ENCODE data around the gene NEK10.

Gene NEK10

DNA sequence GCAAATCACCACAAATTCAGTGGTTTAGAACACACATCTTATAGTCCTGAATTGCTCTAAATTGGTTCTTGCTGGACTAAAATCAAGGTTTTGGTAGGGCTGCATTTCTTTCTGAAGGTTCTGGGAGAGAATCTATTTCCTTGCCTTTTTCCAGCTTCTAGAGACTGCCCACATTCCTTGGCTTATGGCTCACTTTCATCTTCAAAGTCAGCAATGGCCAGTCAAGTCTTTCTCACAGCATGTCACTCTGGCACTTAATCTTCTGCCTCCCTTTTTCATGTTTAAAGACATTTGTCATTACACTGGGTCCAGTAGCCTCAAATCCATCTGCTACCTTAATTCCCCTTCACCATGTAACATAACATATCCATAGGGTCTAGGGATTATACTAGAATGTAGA, 149.0 kb downstream of the NEK10 start:
- no peak for DNase-seq

DNA sequence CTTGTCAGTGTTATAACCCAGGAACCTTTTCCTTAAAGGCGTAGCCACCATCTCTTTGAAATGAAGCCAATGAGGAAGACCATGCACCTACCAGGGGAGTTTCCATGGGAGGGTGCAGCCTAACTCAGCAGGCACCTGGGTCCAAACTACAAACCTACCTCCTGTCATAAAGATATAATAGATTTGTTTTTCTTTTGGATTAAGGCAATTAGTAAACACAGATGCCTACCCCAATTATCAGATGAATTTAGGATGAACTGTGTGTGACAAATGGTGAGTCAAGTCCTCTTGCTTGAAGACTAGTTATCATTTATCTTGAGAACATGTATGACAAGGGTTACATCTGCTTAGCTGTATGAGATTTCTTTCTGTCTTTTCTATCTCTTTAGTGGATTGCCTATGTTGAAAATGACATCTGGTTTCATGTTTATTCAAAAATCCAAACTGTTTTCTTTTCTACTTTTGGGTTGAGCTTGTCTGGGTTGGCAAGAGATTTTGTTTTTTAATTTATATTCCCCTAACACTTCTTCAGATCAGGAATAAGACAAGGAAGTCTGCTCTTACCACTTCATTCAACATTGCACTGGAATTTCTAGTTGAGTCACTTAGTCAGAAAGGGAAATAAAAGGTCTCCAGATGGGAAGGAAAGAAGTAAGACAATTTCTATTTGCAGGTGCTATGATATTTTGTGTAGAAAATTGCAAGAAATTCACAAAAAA, 149.9 kb downstream of the NEK10 start:
- no peak for DNase-seq

DNA sequence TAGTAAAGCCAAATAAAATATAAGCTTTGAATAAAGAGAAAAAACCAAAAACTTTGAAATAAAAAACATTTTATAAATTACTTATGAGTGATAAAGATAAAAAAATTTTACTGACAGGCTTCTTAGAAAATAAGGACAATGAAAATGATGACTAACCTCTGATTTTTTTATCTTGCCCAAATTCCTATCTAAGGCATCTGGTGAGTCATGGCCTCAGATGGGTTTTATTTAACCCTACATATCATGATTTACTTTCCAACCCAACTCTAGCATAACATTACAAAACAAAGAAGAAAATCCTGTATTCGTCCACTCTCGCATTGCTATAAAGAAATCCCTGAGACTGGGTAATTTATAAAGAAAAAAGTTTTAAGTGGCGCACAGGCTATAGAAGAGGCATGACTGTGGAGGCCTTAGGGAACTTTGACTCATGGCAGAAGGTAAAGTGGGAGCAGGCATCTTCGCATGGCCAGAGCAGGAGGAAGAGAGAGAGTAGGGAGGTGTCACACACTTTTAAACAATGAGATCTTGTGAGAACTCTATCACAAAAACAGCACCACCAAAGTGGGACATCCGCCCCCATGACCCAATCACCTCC, 152.1 kb downstream of the NEK10 start:
- DNase-seq, result no peak

DNA sequence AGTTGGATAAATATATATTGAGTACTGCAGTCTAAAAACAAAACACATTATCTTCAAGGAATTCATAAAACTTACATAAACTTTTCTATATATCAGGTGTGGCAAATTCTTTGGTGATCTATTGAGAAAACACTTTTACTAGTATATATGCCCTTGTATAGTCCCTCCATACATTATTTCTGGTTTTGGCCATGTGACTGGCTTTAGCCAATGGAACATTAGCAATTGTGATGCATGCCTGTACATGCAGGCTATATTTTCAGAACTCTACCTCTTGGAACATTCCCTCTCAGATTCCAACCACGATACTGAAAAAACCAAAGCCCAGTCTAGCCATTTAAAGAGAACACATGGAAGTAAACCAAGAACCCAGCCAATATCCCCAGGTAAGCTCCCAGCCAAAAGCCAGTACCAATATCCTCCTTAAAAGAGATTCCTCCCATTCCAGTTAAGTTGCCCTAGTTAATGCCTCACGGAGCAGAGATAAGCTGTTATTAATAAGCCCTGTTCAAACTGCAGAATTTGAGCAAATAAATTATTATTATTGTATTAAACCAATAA, 152.8 kb downstream of the NEK10 start:
- no peak for DNase-seq

DNA sequence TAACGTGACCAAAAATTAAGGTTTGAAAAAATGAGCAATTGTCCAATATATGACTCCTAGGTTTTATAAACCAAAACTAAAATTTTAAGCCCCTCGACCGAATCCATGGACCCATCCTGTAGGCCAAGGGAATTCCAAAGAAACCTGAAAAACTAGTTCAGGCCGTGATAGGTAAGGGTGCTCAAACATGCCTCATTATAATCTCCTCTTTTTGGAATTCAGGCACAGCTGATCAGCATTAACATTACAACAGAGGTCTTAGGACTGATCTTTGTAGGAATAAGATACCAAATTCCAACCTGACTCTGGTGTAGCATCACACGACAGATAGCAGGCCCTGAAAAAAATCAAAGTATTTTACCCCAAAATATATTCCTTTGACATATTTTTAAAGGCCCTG, 155.7 kb downstream of the NEK10 start:
- DNase-seq, result no peak

DNA sequence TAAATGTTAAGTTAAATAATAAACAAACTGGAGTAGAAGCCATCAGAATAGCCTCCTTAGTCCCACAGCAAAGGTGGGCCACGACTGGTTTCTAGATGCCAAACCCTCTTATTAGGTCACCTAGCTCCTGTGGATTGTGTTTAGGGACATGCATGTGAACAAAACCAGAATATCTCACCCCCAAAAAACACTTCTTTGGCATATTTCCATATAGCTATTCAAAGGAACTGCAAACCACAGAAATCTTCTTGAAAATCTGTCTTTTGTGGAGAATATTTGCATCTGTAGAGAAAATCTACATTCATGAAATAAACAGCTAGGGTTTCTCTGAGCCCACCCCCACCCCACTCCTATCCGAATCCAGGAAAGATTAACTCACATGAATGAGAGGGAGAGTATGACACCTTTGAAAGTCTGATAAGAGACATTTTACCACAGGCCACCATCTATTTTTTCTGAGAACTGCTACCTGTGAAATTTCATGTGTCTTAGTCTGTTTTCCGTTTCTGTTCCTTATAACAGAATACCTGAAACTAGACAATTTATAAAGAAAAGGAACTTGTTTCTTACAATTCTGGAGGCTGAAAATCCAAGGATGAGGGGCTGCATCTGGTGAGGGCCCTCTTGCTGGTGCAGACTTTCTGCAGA, 159.4 kb downstream of the NEK10 start:
- no peak for DNase-seq

DNA sequence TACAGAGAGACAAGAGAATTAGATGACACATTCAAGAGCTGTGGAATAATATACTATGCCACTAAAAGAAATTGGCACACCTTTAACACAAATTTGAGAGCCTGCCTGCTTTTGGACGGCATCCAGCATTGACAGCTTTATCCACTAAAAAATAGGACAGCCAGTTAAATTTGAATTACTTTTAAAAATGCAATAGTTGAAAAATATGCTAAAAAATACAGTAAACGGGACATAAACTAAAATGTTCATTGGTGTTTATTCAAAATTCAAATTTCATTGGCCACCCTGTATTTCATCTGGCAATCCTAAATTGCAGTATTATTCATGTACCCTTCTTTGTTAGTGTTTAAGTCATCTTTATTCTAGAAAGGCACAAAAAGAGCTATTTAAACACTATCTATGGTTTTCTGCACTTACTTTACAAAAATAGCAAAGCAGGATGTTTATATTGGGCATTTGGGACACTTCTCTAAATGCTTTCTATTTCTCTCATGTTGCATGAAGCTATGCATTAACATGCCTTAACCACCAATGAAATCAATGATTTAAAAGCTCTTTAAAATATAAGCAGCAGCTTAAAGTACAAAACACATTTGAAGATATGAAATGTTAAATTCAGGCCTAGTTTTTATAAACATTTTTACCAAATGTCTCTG, 160.1 kb downstream of the NEK10 start:
- DNase-seq, result no peak

DNA sequence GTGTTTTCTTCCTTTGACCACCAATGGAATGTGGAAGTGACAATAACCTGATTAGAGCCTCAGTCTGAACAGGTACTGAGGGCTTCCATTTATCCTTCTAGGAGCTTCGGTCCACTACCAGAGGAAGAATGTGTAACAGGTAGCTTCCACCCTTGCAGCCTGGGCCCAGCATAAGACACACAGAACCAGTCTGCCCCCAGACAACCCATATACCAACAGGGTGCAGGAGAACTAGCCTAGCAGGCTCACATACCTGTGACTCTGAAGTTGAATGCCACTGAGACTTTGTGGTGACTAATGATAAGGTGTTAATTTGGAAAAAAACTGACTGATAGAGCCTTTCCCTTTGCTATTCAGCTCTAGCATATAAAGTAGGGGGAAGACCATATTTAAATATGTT, 166.2 kb downstream of the NEK10 start:
- DNase-seq, result no peak

DNA sequence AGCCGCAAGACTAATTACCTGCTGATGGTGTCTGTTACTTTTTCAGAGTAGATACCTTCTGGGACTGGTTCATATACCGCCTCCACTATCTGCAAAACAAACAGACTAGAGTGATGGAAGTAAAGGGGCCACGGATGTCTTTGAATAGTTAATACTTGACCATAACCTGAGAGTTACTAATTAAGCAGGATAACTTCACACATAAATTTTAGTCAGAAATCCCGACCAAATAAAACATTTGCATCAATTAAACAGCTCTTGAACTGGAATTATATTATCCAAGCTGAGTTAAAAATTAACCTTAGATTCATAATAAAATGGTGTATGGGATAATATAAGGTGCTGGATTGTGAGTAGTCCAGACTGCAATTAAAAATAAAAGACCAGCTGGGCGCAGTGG, 167.7 kb downstream of the NEK10 start:
- DNase-seq, result no peak

DNA sequence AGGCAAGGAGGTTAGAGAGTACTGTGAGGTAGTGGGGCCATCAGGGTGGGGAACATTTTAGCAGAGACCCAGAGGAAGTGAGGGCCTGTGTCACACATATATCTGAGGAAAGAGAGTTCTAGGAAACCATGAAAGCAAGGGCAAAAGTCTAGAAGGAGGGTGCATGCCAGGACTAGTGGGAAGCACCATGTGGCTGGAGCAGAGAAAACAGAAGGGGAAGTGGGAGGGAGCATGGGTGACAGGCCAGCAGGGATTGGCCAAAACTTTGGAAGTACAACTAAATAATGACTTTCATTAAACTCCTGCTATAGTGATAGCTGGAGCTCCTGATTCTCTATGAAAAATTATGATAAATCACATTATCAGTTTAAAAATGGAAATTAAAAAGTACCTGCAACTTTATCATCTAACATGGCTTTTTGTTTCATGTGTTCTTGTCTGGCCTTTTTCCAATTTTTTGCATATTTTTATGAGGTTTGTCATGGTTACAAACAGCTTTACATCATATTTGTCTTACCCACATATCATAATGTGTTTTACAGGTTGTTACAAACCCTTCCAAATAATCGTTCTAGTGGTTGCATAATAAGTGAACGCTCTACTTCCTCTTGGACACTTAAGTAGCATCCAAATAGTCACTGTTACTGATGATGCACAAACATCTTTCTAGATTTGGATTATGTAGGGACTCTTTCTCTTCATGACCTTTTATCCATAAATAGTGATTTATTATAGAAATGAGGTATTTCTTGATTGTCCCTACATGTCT, 168.3 kb downstream of the NEK10 start:
- no peak for DNase-seq

DNA sequence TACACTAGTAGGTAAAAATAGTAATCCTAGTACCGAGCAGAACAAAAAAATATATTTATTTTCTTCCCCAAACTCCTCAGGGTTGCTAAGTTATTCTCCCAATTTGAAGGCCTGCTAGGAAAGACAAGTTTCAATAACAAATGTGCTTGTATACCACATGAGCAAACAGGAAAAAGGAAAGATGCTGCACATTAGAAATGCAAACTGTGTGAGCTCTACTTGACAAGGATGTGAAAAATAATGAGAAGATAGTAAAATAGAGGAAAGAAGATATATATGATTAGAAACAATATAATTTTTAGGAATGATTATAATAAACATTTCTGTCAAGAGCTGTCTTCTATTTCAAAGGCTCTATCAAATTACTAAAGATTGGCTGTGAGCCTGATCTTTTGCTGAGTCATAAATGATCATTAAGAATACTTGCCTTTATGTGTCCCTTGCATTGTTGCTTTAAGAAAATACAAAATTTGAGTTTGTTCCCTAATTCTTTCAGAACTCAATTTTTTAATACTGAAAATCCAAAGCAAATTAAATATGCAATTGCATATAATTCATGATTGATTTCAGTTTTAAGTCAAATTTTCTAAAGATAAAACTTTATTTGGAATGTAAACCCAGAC, 174.2 kb downstream of the NEK10 start:
- no peak for DNase-seq

DNA sequence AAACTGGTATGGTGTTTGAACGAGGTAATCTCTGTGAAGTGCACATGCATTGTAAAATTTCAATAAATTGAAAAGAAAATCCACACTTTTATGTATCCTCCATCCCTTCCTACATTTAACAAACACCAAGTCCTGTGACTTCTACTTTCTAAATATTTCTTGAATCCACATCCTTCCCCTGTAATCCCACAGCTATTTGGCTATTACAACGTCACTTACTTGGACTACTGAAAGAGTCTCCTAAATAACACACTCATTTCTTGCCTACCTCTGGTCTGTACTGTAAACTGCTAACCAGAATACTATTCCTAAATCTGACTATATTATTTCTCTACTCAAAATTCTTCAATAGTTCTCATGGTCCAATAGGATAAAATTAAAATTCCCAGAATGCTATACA, 176.1 kb downstream of the NEK10 start:
- DNase-seq, result no peak

DNA sequence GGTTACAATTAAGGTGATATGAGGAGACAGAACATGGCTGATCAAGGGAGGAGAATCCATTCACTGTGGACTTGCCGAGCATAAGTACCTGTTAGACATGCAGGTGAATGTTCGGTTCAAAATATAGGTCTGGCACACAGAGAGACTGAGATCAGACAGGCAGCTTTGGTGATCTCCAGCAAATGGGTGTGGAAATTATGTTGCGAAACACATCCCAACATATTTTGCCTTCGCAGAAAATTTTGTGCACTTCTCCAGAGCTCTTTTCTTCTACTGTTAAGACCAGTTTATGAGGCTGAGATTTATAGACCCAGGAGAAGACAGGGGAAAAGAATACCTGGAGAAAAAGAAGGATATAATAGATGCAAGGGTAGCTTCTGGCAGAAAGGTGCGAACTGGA, 183.2 kb downstream of the NEK10 start:
- no peak for DNase-seq

DNA sequence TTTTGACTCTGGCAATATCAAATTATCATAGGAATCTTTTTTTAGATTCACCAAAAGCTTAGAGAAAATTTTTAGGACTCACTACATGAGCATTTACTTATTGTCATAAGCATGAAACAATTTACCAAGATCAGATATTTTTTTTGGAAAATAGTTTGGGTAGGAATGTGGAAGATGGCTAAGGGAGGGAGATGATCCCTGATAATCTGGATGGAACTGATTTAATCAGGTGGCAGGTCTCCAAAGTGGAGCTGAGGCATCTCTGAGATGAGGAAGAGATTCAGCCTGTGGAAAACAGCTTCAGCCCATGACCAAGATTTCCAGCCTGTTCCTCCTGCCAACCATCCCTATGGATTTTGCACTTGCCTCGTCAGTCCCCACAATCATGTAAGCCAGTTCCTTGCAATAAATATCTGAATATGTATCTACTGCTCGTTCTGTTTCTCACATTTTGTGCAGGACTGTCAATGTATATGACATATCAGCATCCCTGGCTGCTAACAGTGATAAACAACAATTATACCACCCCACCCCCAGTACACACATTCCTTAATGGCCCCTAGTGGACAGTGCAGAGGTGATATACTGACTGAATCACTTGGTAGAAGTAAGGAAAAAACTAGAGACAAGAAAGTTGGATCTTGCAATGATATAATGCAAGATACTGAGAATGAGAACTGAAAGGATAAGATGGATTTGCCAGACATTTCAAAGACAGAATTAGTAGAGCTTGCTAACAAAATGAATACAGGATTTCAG, 183.8 kb downstream of the NEK10 start:
- no peak for DNase-seq

DNA sequence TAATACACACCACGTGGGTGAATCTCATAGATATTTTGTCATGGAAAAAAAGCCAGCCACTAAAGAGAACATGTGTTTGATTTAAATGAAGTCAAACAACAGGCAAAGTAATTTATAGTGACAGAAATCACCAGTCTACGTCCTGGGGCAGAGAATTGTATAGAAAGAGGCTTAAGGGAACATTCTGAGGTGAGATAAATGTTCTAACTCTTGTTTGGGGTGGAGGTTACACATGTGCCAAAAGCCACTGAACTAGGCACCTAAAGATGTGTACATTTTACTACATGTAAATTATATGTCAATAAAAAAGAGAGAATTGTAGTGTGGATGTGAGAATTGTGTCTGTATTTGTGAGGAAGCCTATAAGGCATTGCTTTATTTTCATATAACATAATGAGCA, 184.9 kb downstream of the NEK10 start:
- no peak for DNase-seq

DNA sequence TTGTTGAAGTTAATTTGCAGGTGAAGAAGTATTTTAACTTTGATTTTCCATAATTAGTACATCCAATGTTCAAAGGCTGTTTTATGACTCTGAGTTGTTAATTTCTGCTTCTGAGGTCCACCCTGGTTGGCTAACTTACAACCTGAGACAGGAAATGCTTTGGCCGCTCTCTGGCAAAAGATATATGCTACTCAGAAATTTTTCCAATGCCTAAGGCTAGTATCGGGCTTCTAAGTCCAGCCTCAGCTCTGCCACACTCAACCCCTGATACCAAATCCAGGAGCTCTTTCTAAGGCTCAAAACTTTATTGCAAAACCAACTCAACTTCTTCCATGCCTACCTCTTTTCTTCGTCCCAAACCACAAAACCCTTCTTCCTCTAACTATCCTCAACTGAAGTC, 192.9 kb downstream of the NEK10 start:
- no peak for DNase-seq

DNA sequence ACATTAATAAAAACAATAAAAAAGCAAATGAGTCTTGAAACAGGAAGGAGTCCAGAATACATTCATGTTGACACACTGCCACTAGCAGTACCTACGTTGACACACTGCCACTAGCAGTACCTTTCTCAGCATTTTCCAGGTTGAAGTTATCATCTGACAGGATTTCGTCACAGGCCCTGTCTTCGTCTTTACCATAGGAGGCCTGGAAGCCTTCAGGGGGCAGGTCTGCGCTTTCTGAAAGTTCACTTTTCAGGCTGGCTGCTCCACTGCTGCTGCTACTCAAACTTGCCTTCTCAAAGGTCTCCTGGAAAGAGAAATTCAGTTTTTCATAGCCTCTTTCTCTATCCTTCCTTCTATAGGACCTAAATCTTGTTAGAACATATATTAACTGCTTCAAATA, 194.7 kb downstream of the NEK10 start:
- DNase-seq, result no peak

DNA sequence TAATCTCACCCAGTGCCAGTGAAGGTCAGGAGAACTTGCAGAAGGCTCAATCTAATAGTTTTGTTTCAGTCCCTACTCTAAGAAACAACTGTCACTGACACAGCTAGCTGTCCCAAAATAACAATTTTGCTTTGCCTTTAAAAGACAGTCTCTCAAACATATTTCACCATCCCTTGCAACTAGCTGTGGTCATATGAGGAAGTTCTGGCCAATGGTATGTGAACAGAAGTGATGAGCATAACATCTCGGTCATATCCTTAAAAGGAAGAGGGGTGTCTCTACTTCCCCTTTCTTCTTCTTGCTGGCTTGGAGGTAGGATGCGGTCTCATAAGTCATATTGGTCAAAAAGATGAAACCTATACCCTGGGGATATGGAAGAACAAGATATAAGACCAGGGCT, 198.1 kb downstream of the NEK10 start:
- no peak for DNase-seq

DNA sequence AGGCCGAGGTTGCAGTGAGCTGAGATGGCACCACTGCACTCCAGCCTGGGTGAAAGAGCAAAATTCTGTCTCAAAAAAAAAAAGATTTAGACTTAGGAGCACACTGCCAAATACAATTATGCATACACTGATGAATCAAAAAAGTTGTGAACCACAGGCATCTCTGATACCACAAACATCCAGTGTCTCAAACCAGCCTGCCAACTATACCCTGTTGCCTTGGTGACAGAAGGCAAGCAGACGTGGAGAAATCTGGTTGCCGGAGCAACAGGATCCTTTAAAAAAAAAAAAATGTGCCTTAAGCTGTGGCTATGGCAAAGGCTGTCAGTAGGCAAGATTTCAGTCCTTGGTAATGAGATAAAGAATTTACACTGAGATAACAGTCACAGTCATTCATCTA, 202.3 kb downstream of the NEK10 start:
- no peak for DNase-seq

DNA sequence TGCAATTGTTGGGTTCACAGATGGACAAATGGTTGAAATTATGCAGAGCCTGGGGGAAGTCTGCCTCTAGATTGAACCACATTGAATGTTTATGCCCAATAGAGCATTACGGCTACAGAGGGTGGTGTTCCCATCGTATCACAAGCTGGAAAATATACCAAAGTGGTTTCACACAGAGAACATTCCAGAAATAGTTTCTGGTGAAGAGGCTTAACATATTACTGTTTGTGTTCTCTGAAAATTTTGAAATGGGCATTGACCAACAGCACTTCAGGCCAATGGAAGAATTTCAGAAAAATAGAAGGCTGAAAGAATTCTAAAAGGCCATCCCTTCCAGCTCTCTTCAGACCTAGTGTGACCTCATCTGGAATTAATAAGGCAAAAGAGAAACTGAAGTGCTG, 203.9 kb downstream of the NEK10 start:
- DNase-seq, result no peak

DNA sequence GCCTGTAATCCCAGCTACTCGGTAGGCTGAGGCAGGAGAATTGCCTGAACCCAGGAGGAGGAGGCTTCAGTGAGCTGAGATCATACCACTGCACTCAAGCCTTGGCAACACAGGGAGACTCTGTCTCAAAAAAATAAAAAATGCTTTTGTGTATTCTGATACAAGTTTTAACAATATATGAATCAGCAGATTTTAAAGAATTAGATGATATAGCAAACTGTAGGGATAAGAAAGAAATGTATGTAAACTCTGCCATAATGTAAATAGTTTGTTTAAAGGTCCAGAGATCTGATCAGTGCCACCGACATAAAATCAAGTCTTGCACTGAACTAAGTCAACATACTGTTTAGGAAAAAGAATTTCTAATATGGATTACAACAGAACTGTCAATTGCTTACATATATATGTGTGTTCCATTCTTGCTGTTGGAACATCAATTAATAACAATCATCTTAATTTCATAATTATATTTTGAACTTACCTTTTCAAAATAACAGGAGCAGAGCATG, 208.3 kb downstream of the NEK10 start:
- DNase-seq, result no peak
